Neuronal stem cell (in vitro differentiated cells): ENCODE data around the gene CMTM3.
"Not testable (repeated sequence)": the region's sequence is repeated elsewhere in the genome, so short reads cannot be mapped to it uniquely, and the experiment has no call there.

Source experiments
- DNase-seq: peaks from one replicate; pipeline ENCODE4 v3.0.0-alpha.2; 2013; ENCODE audit warnings: low spot score
- H2AFZ ChIP-seq: one replicate; pipeline ENCODE4 v1.6.1; 2013; ENCODE audit warnings: mild to moderate bottlenecking, low read length, inconsistent platforms
- H2AK5ac ChIP-seq: 2 replicates; pipeline ENCODE4 v1.6.1; 2013; ENCODE audit warnings: low read depth, mild to moderate bottlenecking, inconsistent platforms, low read length, moderate library complexity, mixed read lengths
- H2BK120ac ChIP-seq: 2 replicates; pipeline ENCODE4 v1.6.1; 2013; ENCODE audit warnings: low read depth, mild to moderate bottlenecking, inconsistent platforms, low read length, moderate library complexity, mixed read lengths
- H2BK12ac ChIP-seq: one replicate; pipeline ENCODE4 v1.6.1; 2013; ENCODE audit warnings: low read length, inconsistent platforms
- H2BK15ac ChIP-seq: 2 replicates; pipeline ENCODE4 v1.6.1; 2013; ENCODE audit warnings: mild to moderate bottlenecking, low read length, inconsistent platforms, mixed read lengths
- H2BK5ac ChIP-seq: one replicate; pipeline ENCODE4 v1.6.1; 2013; ENCODE audit warnings: inconsistent platforms, mild to moderate bottlenecking, low read length, moderate library complexity
- H3K14ac ChIP-seq: one replicate; pipeline ENCODE4 v1.6.1; 2013; ENCODE audit warnings: low read length, inconsistent platforms
- H3K18ac ChIP-seq: 2 replicates; pipeline ENCODE4 v1.6.1; 2013; ENCODE audit warnings: low read length, inconsistent platforms
- H3K23ac ChIP-seq: 2 replicates; pipeline ENCODE4 v1.6.1; 2013; ENCODE audit warnings: low read depth, mild to moderate bottlenecking, mixed read lengths, low read length, inconsistent platforms; ENCODE audit not compliant: poor library complexity
- H3K27ac ChIP-seq: replicated peaks from 3 replicates; pipeline ENCODE4 v1.5.1; 2013; ENCODE audit warnings: low read length, inconsistent platforms
- H3K27me3 ChIP-seq, 3 experiments: 2 replicates each; pipeline ENCODE4 v1.6.1; 2013; ENCODE audit warnings: low read length in 3 of 3, mild to moderate bottlenecking in 2 of 3, inconsistent platforms in 1 of 3, low read depth in 1 of 3, mixed read lengths in 1 of 3, moderate library complexity in 1 of 3; ENCODE audit not compliant: control insufficient read depth in 3 of 3, insufficient read depth in 3 of 3
- H3K36me3 ChIP-seq, 2 donors: replicated peaks in 1 of 2; 2 replicates each; pipeline ENCODE4 v1.6.1; 2013; ENCODE audit warnings: low read length in 2 of 2; ENCODE audit not compliant: control insufficient read depth in 2 of 2, insufficient read depth in 2 of 2
- H3K4ac ChIP-seq: 2 replicates; pipeline ENCODE4 v1.6.1; 2013; ENCODE audit warnings: inconsistent platforms, mild to moderate bottlenecking, low read length, moderate library complexity
- H3K4me1 ChIP-seq, 2 donors: 1 replicate in 1 of 2; 2 replicates in 1 of 2; pipeline ENCODE4 v1.6.1; 2013; ENCODE audit warnings: low read length in 2 of 2, low read depth in 1 of 2; ENCODE audit not compliant: control insufficient read depth in 2 of 2, insufficient read depth in 1 of 2
- H3K4me2 ChIP-seq: one replicate; pipeline ENCODE4 v1.6.1; 2013; ENCODE audit warnings: mild to moderate bottlenecking, low read length, inconsistent platforms; ENCODE audit not compliant: insufficient read depth, poor library complexity, severe bottlenecking
- H3K4me3 ChIP-seq, 2 donors: 2 replicates each; pipeline ENCODE4 v1.5.1; 2013; ENCODE audit warnings: low read length in 2 of 2, mild to moderate bottlenecking in 2 of 2, inconsistent platforms in 1 of 2, moderate library complexity in 1 of 2
- H3K79me1 ChIP-seq: one replicate; pipeline ENCODE4 v1.6.1; 2013; ENCODE audit warnings: low read depth, mild to moderate bottlenecking, inconsistent platforms, low read length, moderate library complexity
- H3K9ac ChIP-seq: one replicate; pipeline ENCODE4 v1.6.1; 2013; ENCODE audit warnings: mild to moderate bottlenecking, low read depth, low read length, inconsistent platforms; ENCODE audit not compliant: poor library complexity
- H3K9me3 ChIP-seq, 2 donors: replicated peaks in 1 of 2; 2 replicates each; pipeline versions ENCODE3 to v1.6.1; 2013; ENCODE audit warnings: low read length in 2 of 2, mild to moderate bottlenecking in 2 of 2, inconsistent platforms in 1 of 2, low read depth in 1 of 2, mixed read lengths in 1 of 2, moderate library complexity in 1 of 2; ENCODE audit not compliant: control insufficient read depth in 2 of 2, insufficient read depth in 1 of 2
- H4K8ac ChIP-seq: one replicate; pipeline ENCODE4 v1.6.1; 2013; ENCODE audit warnings: low read depth, mild to moderate bottlenecking, inconsistent platforms, low read length, moderate library complexity
- H4K91ac ChIP-seq: one replicate; pipeline ENCODE4 v1.6.1; 2013; ENCODE audit warnings: low read length, low read depth, mild to moderate bottlenecking, inconsistent platforms; ENCODE audit not compliant: poor library complexity
- WGBS, 2 donors: extraction: QIAGEN DNeasy Blood & Tissue Kit; methylation state at CpG; one replicate each; pipeline ENCODE4 v1.1.7; 2013; ENCODE audit warnings: missing lambda C conversion rate in 2 of 2, mixed read lengths in 1 of 2; ENCODE audit not compliant: insufficient read length in 2 of 2, insufficient replicate concordance in 1 of 2; ENCODE audit errors: extremely low coverage in 2 of 2; 5-methylcytosine and 5-hydroxymethylcytosine counted together

Gene CMTM3

DNA sequence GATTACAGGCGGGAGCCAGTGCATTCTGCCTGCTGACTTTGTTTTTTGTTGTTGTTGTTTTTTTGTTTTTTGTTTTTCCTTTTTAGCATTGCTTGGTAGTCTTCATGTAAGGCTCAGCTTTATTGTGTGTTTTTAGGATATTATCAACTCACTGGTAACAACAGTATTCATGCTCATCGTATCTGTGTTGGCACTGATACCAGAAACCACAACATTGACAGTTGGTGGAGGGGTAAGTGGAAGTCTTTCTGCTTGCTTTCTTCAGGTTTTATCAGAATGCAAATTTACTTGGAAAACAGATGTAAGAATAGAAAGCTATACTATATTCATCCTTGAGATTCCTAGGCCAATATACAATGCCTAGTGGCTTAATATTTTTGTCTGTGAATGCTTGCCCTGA lies 41.5 kb upstream of the CMTM3 start:
- no CpG with 5 or more reads among the region's 2 CpGs for WGBS, 2 donors
- Histone ChIP-seq H2BK12ac (no peak overlapping the region), H3K9ac (no peak overlapping the region)

DNA sequence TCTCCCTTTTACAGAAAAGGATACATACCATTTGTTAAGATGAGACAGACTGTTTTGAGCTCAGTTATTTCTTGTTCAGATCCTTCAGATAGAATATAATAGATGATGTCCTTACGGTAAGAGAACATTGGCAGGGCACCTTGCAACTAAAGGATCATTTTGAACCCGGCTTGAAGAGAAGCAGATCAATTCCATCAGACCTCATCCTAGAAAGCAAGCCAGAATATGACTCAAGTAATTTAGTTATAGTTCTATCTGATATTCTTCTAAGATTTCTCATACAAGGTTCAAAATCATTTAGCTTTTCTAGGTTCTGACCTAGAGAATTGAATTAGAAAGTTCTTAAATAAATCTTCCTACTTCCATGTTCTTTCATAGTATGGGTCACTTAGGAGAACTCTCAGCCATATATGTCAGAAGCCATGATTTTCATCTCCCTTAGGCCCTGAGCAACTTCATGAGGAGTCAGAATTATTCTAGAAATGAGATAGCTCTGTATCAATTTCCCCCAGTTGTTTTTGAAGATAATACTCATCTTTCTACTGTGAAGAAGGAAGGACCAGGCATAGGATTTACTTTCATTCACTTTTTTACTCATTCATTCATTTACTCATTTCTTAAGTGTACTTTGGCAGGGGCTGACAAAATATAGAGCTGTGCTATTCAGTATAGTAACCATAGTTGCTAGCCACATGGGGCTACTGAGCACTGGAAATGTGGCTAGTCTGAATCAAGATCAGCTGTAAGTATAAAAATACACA lies 40.8 kb upstream of the CMTM3 start:
- WGBS, 2 donors = no CpG with 5 or more reads among the region's 2 CpGs
- Histone ChIP-seq H3K14ac (no peak overlapping the region), H3K9ac (no peak overlapping the region), H3K4me3 (no peak overlapping the region), H3K79me1 (no peaks in the 10 kb centered on the region), H3K4me1 (no peaks in the 10 kb centered on the region), H3K4ac (no peak overlapping the region), H3K23ac (no peak overlapping the region), H4K8ac (no peak overlapping the region), H2BK120ac (no peak overlapping the region), H3K27ac (no peak overlapping the region), H2BK12ac (no peak overlapping the region), H4K91ac (no peak overlapping the region), H3K36me3 (peaks cover 10 to 66% of the 10 kb centered on the region in 2 donors), H3K9me3 (peaks cover 0 to 2% of the 10 kb centered on the region in 2 donors), H2BK5ac (no peak overlapping the region), H3K4me2 (no peak overlapping the region), H2AK5ac (no peak overlapping the region), H2BK15ac (no peak overlapping the region), H2AFZ (no peak overlapping the region), H3K27me3 (no peaks in the 10 kb centered on the region), H3K18ac (no peak overlapping the region)
- DNase-seq = no peak

More for the DNA sequence above, 41.5 kb upstream of the CMTM3 start:
- Histone ChIP-seq H3K27ac (no peak overlapping the region), H4K8ac (no peak overlapping the region), H2BK5ac (no peak overlapping the region), H3K36me3 (peaks cover 10 to 73% of the 10 kb centered on the region in 2 donors), H2BK15ac (no peak overlapping the region), H3K4me3 (no peak overlapping the region), H3K9me3 (peaks cover 0 to 2% of the 10 kb centered on the region in 2 donors), H2BK120ac (no peak overlapping the region), H3K79me1 (no peaks in the 10 kb centered on the region), H3K18ac (no peak overlapping the region), H3K4me2 (no peak overlapping the region), H4K91ac (no peak overlapping the region), H3K23ac (no peak overlapping the region), H2AFZ (no peak overlapping the region), H2AK5ac (no peak overlapping the region), H3K4ac (no peak overlapping the region), H3K27me3 (no peaks in the 10 kb centered on the region), H3K4me1 (no peaks in the 10 kb centered on the region), H3K14ac (no peak overlapping the region)
- DNase-seq = no peak

DNA sequence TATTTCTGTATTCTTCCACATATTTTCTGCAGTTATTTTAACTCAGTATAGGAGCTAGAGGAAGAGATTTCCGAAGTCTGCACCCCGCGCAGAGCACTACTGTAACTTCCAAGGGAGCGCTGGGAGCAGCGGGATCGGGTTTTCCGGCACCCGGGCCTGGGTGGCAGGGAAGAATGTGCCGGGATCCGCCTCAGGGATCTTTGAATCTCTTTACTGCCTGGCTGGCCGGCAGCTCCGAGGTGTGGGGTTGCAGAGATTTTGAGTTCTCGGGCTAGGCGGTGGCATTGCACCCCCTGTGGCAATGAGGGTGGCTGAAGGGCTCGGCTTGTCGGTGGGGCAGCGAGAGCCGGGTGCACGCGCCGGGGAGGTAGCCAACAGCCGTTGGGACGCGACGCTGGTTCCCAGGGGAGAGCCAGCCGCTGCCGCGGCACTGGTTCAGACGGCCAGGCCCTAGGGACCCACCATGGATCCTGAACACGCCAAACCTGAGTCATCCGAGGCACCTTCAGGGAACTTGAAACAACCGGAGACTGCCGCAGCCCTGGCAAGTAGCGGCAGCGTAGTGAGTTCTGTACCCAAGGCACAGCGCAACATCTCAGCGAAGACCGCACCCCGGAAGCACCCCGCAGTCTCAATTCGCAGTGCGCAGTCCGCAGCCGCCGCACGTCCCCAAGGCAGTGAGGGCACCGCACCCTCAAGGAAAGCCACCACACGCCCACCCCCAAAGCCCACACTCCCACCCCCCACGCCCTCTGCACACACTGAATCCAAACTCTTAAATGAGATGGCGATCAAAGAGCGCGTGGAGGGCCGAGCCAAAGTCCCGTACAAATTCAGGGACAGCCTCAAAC lies 38.2 kb upstream of the CMTM3 start, which contains the start of gene CMTM1:
Gene CMTM1, plus strand, starts transcription at position 389 of the 851 bp plus-strand sequence. Its CDS starts 75 bp downstream, at position 464.
- no peak within 1 kb of the TSS for H3K18ac ChIP-seq
- no peak within 1 kb of the TSS for H3K4ac ChIP-seq
- H4K8ac ChIP-seq = no peak within 1 kb of the TSS
- no peak within 1 kb of the TSS for H3K4me2 ChIP-seq
- H3K27me3 ChIP-seq = no peaks in the 10 kb centered on the region
- H3K36me3 ChIP-seq = peaks cover 6 to 45% of the 10 kb centered on the region in 2 donors
- no peak within 1 kb of the TSS for H4K91ac ChIP-seq
- no CpG with 5 or more reads among the region's 54 CpGs for WGBS, 2 donors
- no peak within 1 kb of the TSS for H3K23ac ChIP-seq
- DNase-seq = no peak
- no peak within 1 kb of the TSS for H2BK5ac ChIP-seq
- H2BK15ac ChIP-seq = no peak within 1 kb of the TSS
- no peak within 1 kb of the TSS for H3K4me3 ChIP-seq
- no peak within 1 kb of the TSS for H2BK120ac ChIP-seq
- no peak within 1 kb of the TSS for H2AFZ ChIP-seq
- H2BK12ac ChIP-seq = no peak within 1 kb of the TSS
- H2AK5ac ChIP-seq = no peak within 1 kb of the TSS
- H3K14ac ChIP-seq = no peak within 1 kb of the TSS
- no peaks in the 10 kb centered on the region for H3K79me1 ChIP-seq
- H3K27ac ChIP-seq = no peak within 1 kb of the TSS
- no peaks in the 10 kb centered on the region for H3K4me1 ChIP-seq
- peaks cover 0 to 2% of the 10 kb centered on the region in 2 donors for H3K9me3 ChIP-seq
- no peak within 1 kb of the TSS for H3K9ac ChIP-seq

DNA sequence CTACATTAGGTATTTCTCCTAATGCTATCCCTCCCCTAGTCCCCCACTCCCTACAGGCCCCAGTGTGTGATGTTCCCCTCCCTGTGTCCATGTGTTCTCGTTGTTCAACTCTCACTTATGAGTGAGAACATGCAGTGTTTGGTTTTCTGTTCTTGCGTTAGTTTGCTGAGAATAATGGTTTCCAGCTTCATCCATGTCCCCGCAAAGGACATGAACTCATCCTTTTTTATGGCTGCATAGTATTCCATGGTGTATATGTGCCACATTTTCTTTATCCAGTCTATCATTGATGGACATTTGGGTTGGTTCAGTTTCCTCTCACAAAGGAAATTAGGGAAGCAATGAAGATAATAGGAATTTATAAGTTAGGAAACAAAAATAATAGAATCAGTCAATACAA lies 37.2 kb upstream of the CMTM3 start:
- H3K4me2 ChIP-seq, H3K18ac ChIP-seq, H3K27ac ChIP-seq, H3K9me3 ChIP-seq, H4K8ac ChIP-seq, H4K91ac ChIP-seq, H2BK15ac ChIP-seq, H3K23ac ChIP-seq, H2AFZ ChIP-seq, H2BK5ac ChIP-seq, H3K4ac ChIP-seq, H3K27me3 ChIP-seq, H3K4me1 ChIP-seq, H3K79me1 ChIP-seq, H3K9ac ChIP-seq, H2AK5ac ChIP-seq, H2BK12ac ChIP-seq, H3K14ac ChIP-seq, DNase-seq, H3K4me3 ChIP-seq, H2BK120ac ChIP-seq: not testable (repeated sequence)
- WGBS, 2 donors = no CpG with 5 or more reads among the region's 3 CpGs
- peaks cover 6 to 36% of the 10 kb centered on the region in 2 donors for H3K36me3 ChIP-seq
